Measurements from ENCODE around the gene PRKAR1B.

PRKAR1B gene

GRCh38 chr7:691361-692045 lies 35.6 kb downstream of the PRKAR1B start:
- DNase-seq (ENCODE audit: low read depth), result no peak

GRCh38 chr7:690478-691360 lies 36.4 kb downstream of the PRKAR1B start:
- no peak for DNase-seq (ENCODE audit: low read depth)

GRCh38 chr7:685540-685939 lies 41.5 kb downstream of the PRKAR1B start:
- DNase-seq (ENCODE audit: low read depth), result no peak

- DNase-seq (ENCODE audit: low read depth), result no peak
These were observed 42.7 kb downstream of the PRKAR1B start for GRCh38 chr7:684416-684815.

GRCh38 chr7:683526-684205 lies 43.4 kb downstream of the PRKAR1B start:
- DNase-seq (ENCODE audit: low read depth), result no peak

- DNase-seq (ENCODE audit: low read depth), result no peak
These were observed 44.3 kb downstream of the PRKAR1B start for GRCh38 chr7:682810-683209.

GRCh38 chr7:681551-682307 lies 45.4 kb downstream of the PRKAR1B start:
- DNase-seq (ENCODE audit: low read depth), result no peak

- no peak for DNase-seq (ENCODE audit: low read depth)
These were observed 46.5 kb downstream of the PRKAR1B start for GRCh38 chr7:680411-681127.

GRCh38 chr7:676972-677385 lies 50.1 kb downstream of the PRKAR1B start:
- no peak for DNase-seq (ENCODE audit: low read depth)

- no peak for DNase-seq (ENCODE audit: low read depth)
These were observed 50.7 kb downstream of the PRKAR1B start for GRCh38 chr7:676246-676971.

GRCh38 chr7:674454-675410 lies 52.3 kb downstream of the PRKAR1B start:
- DNase-seq (ENCODE audit: low read depth), result no peak

- no peak for DNase-seq (ENCODE audit: low read depth)
These were observed 53.2 kb downstream of the PRKAR1B start for GRCh38 chr7:673681-674453.

- DNase-seq (ENCODE audit: low read depth), result no peak
These were observed 54.2 kb downstream of the PRKAR1B start for GRCh38 chr7:672891-673290.

GRCh38 chr7:671415-672042 lies 55.6 kb downstream of the PRKAR1B start:
- no peak for DNase-seq (ENCODE audit: low read depth)

GRCh38 chr7:670501-671390 lies 56.3 kb downstream of the PRKAR1B start:
- no peak for DNase-seq (ENCODE audit: low read depth)

- no peak for DNase-seq (ENCODE audit: low read depth)
These were observed 58.1 kb downstream of the PRKAR1B start for GRCh38 chr7:668958-669357.

Measured in T-helper 22 cell (primary cell).